H9 (cell line): ENCODE data around the gene PSMD6. TPM values are rescaled to one million over a fixed set of nuclear protein-coding genes. Genes with fewer than 3 reads are reported as not detected.

ENCODE experiments used
- DNase-seq: peaks from one replicate; pipeline ENCODE4 v3.0.0-alpha.2; 2017
- H2AFZ ChIP-seq: one replicate; pipeline ENCODE4 v1.6.1; 2013; ENCODE audit warnings: mild to moderate bottlenecking, low read length, control low read depth, moderate library complexity
- H2AK5ac ChIP-seq: 2 replicates; pipeline ENCODE4 v1.6.1; 2013; ENCODE audit warnings: low read length, control low read depth, mixed read lengths; ENCODE audit not compliant: insufficient read length
- H2BK120ac ChIP-seq: one replicate; pipeline ENCODE4 v1.6.1; 2013; ENCODE audit warnings: low read depth, mild to moderate bottlenecking, low read length, control low read depth, inconsistent platforms; ENCODE audit not compliant: poor library complexity, severe bottlenecking
- H2BK12ac ChIP-seq: 2 replicates; pipeline ENCODE4 v1.6.1; 2013; ENCODE audit warnings: low read length, control low read depth, mixed read lengths, low read depth; ENCODE audit not compliant: insufficient read length
- H2BK15ac ChIP-seq: 2 replicates; pipeline ENCODE4 v1.6.1; 2013; ENCODE audit warnings: low read depth, low read length, control low read depth
- H2BK20ac ChIP-seq: one replicate; pipeline ENCODE4 v1.6.1; 2013; ENCODE audit warnings: low read depth, mild to moderate bottlenecking, low read length, control low read depth, inconsistent platforms; ENCODE audit not compliant: poor library complexity, severe bottlenecking
- H2BK5ac ChIP-seq: 2 replicates; pipeline ENCODE4 v1.6.1; 2013; ENCODE audit warnings: low read length, control low read depth, mixed read lengths; ENCODE audit not compliant: insufficient read length
- H3K14ac ChIP-seq: 2 replicates; pipeline ENCODE4 v1.6.1; 2013; ENCODE audit warnings: low read length, control low read depth; ENCODE audit not compliant: insufficient read depth
- H3K18ac ChIP-seq: 2 replicates; pipeline ENCODE4 v1.6.1; 2013; ENCODE audit warnings: low read depth, mild to moderate bottlenecking, mixed read lengths, low read length, control low read depth; ENCODE audit not compliant: insufficient read length
- H3K23ac ChIP-seq: 2 replicates; pipeline ENCODE4 v1.6.1; 2013; ENCODE audit warnings: low read length, control low read depth, mixed read lengths, low read depth; ENCODE audit not compliant: insufficient read length
- H3K23me2 ChIP-seq: 2 replicates; pipeline ENCODE4 v1.6.1; 2013; ENCODE audit warnings: low read depth, mild to moderate bottlenecking, mixed read lengths, low read length, control low read depth; ENCODE audit not compliant: insufficient read length, poor library complexity, severe bottlenecking
- H3K27ac ChIP-seq: 2 replicates; pipeline ENCODE4 v1.5.1; 2013; ENCODE audit warnings: low read length, control low read depth, mixed read lengths, low read depth; ENCODE audit not compliant: insufficient read length
- H3K27me3 ChIP-seq: 2 replicates; pipeline ENCODE4 v1.6.1; 2013; ENCODE audit warnings: low read length, control low read depth, inconsistent platforms; ENCODE audit not compliant: insufficient read depth
- H3K4ac ChIP-seq: 2 replicates; pipeline ENCODE4 v1.6.1; 2013; ENCODE audit warnings: low read depth, mild to moderate bottlenecking, control low read depth, inconsistent platforms, low read length, moderate library complexity
- H3K4me1 ChIP-seq: 2 replicates; pipeline ENCODE4 v1.6.1; 2013; ENCODE audit warnings: low read length, control low read depth, inconsistent platforms; ENCODE audit not compliant: insufficient read depth
- H3K4me2 ChIP-seq: 2 replicates; pipeline ENCODE4 v1.6.1; 2013; ENCODE audit warnings: low read length, control low read depth, mixed read lengths; ENCODE audit not compliant: insufficient read length, insufficient read depth
- H3K56ac ChIP-seq: 2 replicates; pipeline ENCODE4 v1.6.1; 2013; ENCODE audit warnings: low read depth, mild to moderate bottlenecking, mixed read lengths, low read length, control low read depth; ENCODE audit not compliant: insufficient read length
- H3K79me1 ChIP-seq: 2 replicates; pipeline ENCODE4 v1.6.1; 2013; ENCODE audit warnings: low read depth, mild to moderate bottlenecking, moderate library complexity, low read length, control low read depth, inconsistent platforms; ENCODE audit not compliant: insufficient read depth, poor library complexity, severe bottlenecking
- H3K79me2 ChIP-seq: 2 replicates; pipeline ENCODE4 v1.6.1; 2013; ENCODE audit warnings: low read length, control low read depth, inconsistent platforms; ENCODE audit not compliant: insufficient read depth
- H3K9ac ChIP-seq: 2 replicates; pipeline ENCODE4 v1.6.1; 2013; ENCODE audit warnings: low read length, control low read depth, mixed read lengths; ENCODE audit not compliant: insufficient read length; ENCODE audit errors: extremely low read depth
- H3K9me3 ChIP-seq: one replicate; pipeline ENCODE4 v1.6.1; 2013; ENCODE audit warnings: low read depth, low read length, inconsistent platforms; ENCODE audit not compliant: control insufficient read depth
- H3T11ph ChIP-seq: one replicate; pipeline ENCODE4 v1.6.1; 2013; ENCODE audit warnings: mild to moderate bottlenecking, low read length, control low read depth, inconsistent platforms
- H4K20me1 ChIP-seq: one replicate; pipeline ENCODE4 v1.6.1; 2013; ENCODE audit not compliant: control insufficient read depth, insufficient read length, insufficient read depth
- H4K5ac ChIP-seq: 2 replicates; pipeline ENCODE4 v1.6.1; 2013; ENCODE audit warnings: low read depth, mild to moderate bottlenecking, mixed read lengths, low read length, control low read depth; ENCODE audit not compliant: insufficient read length
- H4K8ac ChIP-seq: replicated peaks from 2 replicates; pipeline ENCODE4 v1.6.1; 2013; ENCODE audit warnings: low read length, control low read depth, mixed read lengths, low read depth; ENCODE audit not compliant: insufficient read length
- H4K91ac ChIP-seq: 2 replicates; pipeline ENCODE4 v1.6.1; 2013; ENCODE audit warnings: low read depth, mild to moderate bottlenecking, moderate library complexity, mixed read lengths, low read length, control low read depth; ENCODE audit not compliant: insufficient read length
- H3K27ac Mint-ChIP-seq, 3 experiments: 2 replicates in 2 of 3; 3 replicates in 1 of 3; pipeline ENCODE4 v1.8.0; 2020 to 2021; ENCODE audit warnings: mixed read lengths in 3 of 3, mild to moderate bottlenecking in 1 of 3, moderate library complexity in 1 of 3
- H3K27me3 Mint-ChIP-seq: 2 replicates; pipeline ENCODE4 v1.8.0; 2021; ENCODE audit warnings: low read depth, mild to moderate bottlenecking, moderate library complexity, mixed read lengths
- H3K36me3 Mint-ChIP-seq, 3 experiments: 2 replicates in 2 of 3; 3 replicates in 1 of 3; pipeline ENCODE4 v1.8.0; 2020 to 2021; ENCODE audit warnings: low read depth in 3 of 3, mixed read lengths in 3 of 3; ENCODE audit not compliant: insufficient read depth in 1 of 3
- H3K4me1 Mint-ChIP-seq, 2 experiments: 2 replicates each; pipeline ENCODE4 v1.8.0; 2020; ENCODE audit warnings: mixed read lengths in 2 of 2
- H3K4me3 Mint-ChIP-seq, 2 experiments: 2 replicates in 1 of 2; 3 replicates in 1 of 2; pipeline ENCODE4 v1.8.0; 2020 to 2021; ENCODE audit warnings: mild to moderate bottlenecking in 2 of 2, mixed read lengths in 2 of 2, moderate library complexity in 1 of 2
- H3K9me3 Mint-ChIP-seq, 2 experiments: 2 replicates in 1 of 2; 3 replicates in 1 of 2; pipeline ENCODE4 v1.8.0; 2020; ENCODE audit warnings: mild to moderate bottlenecking in 2 of 2, mixed read lengths in 2 of 2, moderate library complexity in 1 of 2
- WGBS: extraction: QIAGEN DNeasy Blood & Tissue Kit; methylation state at CpG from one replicate; pipeline ENCODE4 v1.1.7; 2013; ENCODE audit warnings: missing lambda C conversion rate, low lambda C conversion rate, mixed read lengths; ENCODE audit not compliant: insufficient read length; ENCODE audit errors: extremely low coverage; 5-methylcytosine and 5-hydroxymethylcytosine counted together
- total RNA-seq: library from RNA; stranded (reverse); gene quantifications from 2 replicates; pipeline ENCODE4 v1.2.1, GENCODE V29; 2021
- TF ChIP-seq, protein P1 (sequence below): fragments of 200-600 bp; sonication (generic); conservative IDR thresholded peaks from 3 replicates; pipeline ENCODE4 v1.8.0; 2021; ENCODE audit warnings: antibody characterized with exemption, mild to moderate bottlenecking

PSMD6 gene
- total RNA-seq, 1 experiment from 2014 or later = 112 TPM

DNA sequence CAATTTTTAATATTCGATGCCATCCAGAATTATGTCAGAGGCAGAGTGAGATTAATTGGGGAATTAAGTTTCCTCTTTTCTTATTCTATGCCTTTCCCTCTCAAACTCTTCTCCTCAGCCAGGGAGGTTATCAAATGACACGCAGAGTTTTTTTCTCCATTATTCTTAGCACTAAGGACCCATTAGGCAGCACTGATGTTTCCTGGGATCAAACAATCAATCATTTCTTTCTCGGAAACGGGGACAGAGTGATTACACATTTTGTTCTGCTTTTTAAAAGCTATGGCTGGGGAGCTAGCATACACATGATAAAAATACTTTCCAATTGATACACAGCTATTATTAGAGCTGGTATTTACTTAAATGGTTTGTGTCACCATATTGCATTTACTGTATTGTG is 35.3 kb upstream of the PSMD6 start:
- H2AK5ac ChIP-seq = no peak overlapping the region
- H2BK15ac ChIP-seq = no peak overlapping the region
- no CpG with 5 or more reads among the region's 4 CpGs for WGBS
- no peak overlapping the region for H3K14ac ChIP-seq
- H4K5ac ChIP-seq = no peak overlapping the region
- H3K4me1 Mint-ChIP-seq = peaks cover 27 to 31% of the 10 kb centered on the region in 2 experiments
- H4K8ac ChIP-seq = no peak overlapping the region
- no peak overlapping the region for H2AFZ ChIP-seq
- TF ChIP-seq, protein P1, sequence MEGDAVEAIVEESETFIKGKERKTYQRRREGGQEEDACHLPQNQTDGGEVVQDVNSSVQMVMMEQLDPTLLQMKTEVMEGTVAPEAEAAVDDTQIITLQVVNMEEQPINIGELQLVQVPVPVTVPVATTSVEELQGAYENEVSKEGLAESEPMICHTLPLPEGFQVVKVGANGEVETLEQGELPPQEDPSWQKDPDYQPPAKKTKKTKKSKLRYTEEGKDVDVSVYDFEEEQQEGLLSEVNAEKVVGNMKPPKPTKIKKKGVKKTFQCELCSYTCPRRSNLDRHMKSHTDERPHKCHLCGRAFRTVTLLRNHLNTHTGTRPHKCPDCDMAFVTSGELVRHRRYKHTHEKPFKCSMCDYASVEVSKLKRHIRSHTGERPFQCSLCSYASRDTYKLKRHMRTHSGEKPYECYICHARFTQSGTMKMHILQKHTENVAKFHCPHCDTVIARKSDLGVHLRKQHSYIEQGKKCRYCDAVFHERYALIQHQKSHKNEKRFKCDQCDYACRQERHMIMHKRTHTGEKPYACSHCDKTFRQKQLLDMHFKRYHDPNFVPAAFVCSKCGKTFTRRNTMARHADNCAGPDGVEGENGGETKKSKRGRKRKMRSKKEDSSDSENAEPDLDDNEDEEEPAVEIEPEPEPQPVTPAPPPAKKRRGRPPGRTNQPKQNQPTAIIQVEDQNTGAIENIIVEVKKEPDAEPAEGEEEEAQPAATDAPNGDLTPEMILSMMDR = no peak
- H3K9me3 Mint-ChIP-seq = no peaks in the 10 kb centered on the region; a peak in 1 of 5 replicates
- H2BK20ac ChIP-seq = no peak overlapping the region
- H3K4me3 Mint-ChIP-seq = no peak overlapping the region
- H3K4ac ChIP-seq = no peak overlapping the region
- H2BK12ac ChIP-seq = no peak overlapping the region
- no peaks in the 10 kb centered on the region for H3K23me2 ChIP-seq
- no peak overlapping the region for H3T11ph ChIP-seq
- H3K23ac ChIP-seq = no peak overlapping the region
- no peak overlapping the region for H3K18ac ChIP-seq
- H3K4me1 ChIP-seq = peaks cover 3% of the 10 kb centered on the region; the same call in 1 of the 2 replicates
- H3K56ac ChIP-seq = no peak overlapping the region
- no peak overlapping the region for H3K9ac ChIP-seq
- no peak overlapping the region for H2BK120ac ChIP-seq
- H4K91ac ChIP-seq = no peak overlapping the region
- no peak overlapping the region for H3K4me2 ChIP-seq
- H2BK5ac ChIP-seq = no peak overlapping the region
- no peak for DNase-seq
- no peaks in the 10 kb centered on the region for H3K79me2 ChIP-seq
- no peaks in the 10 kb centered on the region for H3K79me1 ChIP-seq
- H3K27ac Mint-ChIP-seq = no peak overlapping the region
- peaks cover 13% of the 10 kb centered on the region for H3K27me3 Mint-ChIP-seq
- no peaks in the 10 kb centered on the region for H3K36me3 Mint-ChIP-seq
- 0 out of 2 replicates have a peak, but pooled peaks cover 3% of the 10 kb centered on the region for H3K27me3 ChIP-seq
- no peaks in the 10 kb centered on the region for H4K20me1 ChIP-seq
- no peaks in the 10 kb centered on the region for H3K9me3 ChIP-seq
- H3K27ac ChIP-seq = no peak overlapping the region
